Superior temporal gyrus (tissue), 1 donor: Measurements from ENCODE around the gene MYBPC3.
"Not testable (repeated sequence)": the region's sequence is repeated elsewhere in the genome, so short reads cannot be mapped to it uniquely, and the experiment has no call there.

Source experiments
- DNase-seq: peaks from one replicate; pipeline ENCODE4 v3.0.0-alpha.2; 2016; ENCODE audit errors: extremely low spot score

MYBPC3 gene

DNA sequence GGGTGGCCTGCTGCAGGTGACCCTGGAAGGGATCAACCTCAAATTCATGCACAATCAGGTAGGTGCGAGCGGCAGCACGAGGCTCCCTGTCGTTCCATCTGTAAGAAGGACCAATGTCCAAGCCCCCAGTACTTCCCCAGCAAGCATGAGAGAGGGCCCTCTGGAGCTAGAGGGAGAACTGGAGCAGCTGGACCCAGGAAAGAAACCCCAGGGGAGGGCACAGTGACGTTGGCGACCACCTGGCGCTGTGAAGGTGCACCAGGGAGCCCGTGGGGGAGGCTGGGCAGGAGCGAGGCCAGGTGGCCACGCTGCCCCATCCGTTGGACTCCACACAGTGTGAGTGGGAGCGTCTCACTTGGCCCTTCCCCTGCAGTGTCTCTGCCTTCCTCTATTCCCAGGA is 28.0 kb downstream of the MYBPC3 start:
- DNase-seq: no peak

DNA sequence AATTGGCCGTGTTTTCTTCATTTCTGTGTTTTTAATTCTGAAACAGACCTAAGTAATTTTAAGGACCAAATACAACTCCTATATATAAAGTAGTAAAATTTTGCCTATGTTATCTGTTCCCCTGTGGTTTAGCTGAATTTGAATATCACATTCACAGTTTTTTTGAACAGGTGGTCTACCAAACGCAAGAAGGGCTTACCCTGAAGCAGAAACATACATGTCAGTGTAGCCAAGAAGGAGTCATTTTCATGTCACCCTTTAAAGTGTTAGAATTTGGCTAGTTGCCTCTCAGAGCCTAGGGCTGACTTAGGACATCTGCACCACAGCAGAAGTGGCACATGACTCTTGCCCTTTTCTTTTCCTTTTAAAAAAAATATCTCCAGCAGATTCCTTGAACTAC is 34.3 kb downstream of the MYBPC3 start:
- DNase-seq: no peak

DNA sequence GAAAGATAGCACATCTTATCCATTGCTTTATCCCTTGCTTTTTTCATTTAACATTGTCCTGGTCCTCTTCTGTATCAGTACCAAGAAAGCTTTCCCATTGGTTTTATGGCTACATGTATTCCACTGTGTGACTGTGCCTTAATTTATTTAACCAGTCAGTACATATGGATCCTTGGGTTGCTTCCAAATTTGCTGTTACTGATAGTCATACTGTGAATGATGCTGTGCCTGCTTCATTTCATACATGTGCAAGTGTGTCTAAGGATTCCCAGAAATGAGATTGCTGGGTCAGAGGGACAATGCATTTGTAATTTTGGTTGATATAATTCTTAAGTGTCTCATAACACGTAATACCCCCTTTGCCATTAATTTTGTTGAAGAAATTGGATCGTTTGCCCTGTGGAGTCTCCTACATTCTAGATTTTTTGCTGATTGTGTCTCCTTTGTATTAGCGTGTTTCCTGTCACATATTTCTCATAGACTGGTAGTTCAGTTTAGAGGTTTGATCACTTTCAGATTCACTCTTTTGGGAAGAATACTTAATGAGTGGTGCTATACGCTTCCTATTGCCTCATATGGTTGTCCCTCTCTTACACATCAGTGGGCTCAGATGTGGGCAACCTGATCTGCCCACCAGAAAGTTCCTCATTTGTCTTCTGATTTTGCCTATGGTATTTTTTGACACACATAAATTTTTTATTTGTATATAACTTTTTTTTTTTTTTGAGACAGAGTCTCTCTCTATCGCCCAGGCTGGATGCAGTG is 35.3 kb downstream of the MYBPC3 start:
- DNase-seq: no peak

DNA sequence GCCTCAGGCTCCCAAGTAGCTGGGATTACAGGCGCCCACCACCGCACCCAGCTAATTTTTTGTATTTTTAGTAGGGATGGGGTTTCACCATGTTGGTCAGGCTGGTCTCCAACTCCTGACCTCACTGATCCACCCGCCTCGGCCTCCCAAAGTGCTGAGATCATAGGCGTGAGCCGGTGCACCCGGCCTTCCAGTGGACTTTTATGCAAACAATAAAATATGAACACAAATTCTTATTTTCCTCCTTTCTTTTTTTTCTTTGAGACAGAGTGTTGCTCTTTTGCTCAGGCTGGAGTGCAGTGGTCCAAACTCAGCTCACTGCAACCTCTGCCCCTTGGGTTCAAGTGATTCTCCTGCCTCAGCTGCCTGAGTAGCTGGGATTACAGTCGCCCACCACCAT is 36.0 kb downstream of the MYBPC3 start:
- not testable (repeated sequence) for DNase-seq

DNA sequence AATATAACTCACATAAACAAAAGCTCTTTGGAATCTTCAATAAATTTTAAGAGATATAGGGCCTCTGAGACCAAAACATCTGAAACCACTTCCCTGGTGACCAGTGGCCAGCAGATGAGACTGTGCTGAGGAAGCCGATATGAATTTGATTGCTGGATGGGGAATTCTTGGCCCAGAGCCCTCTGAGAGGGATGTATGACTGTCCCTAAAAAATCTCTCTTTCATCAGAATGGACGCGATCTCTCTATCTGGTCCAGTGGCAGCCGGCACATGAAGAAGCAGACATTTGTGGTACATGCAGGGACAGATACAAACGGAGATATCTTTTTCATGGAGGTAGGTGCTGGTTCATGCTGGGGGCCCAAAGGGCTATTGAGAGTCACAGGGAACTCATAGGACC is 37.5 kb downstream of the MYBPC3 start:
- no peak for DNase-seq

DNA sequence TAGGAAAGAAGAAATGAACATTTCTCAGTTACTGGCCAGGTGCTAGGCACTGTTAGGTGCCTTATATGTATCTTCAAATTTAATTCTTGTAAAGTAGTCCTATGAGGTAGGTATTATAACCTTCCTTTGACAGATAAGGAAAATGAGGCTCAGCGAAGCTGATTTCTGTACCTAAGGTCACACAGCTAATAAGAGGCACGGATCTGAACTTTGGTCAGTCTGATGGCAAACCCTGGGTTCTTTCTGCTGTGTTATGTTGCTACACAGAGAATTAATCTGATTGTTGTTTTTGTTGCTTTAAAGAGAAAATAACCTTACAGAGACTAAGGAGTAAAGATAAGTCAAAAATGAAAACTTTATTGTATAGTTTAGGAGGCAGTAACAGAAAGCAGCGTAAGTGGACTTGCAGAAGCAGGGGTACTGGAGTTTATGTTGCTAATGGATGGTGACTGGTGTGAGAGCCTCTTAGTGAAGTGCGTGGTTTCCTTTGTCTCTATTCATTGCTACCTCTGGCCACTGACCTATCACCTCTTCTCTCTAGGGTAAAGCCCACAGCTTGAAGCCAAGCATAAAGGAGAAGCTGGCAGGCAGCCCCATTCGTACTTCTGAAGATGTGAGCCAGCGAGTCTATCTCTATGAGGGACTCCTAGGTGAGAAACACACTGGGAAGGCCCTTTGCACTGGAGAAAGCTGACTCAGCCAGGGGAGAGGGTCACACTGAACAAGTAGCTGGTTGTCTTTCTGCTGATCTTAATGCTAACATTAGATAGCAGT is 44.3 kb downstream of the MYBPC3 start:
- DNase-seq: no peak

DNA sequence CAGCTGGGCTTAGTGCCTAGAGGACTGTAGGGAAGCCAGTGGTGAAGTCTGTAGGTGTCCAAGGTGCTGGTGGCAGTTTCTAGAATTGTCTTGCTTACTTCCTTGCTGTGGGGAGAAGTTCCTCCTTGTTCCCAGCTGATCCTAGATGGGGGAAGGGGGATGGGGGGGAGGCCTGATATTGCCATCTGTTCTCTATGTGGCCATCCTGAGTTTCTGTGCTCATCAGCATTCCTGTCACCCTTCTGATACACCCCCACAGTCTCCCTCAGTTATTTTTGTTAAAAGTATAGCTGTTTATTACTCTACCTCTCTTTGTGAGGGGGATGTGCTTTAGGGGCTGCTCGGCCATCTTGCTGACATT is 46.0 kb downstream of the MYBPC3 start:
- peak; percentile 38 for DNase-seq

DNA sequence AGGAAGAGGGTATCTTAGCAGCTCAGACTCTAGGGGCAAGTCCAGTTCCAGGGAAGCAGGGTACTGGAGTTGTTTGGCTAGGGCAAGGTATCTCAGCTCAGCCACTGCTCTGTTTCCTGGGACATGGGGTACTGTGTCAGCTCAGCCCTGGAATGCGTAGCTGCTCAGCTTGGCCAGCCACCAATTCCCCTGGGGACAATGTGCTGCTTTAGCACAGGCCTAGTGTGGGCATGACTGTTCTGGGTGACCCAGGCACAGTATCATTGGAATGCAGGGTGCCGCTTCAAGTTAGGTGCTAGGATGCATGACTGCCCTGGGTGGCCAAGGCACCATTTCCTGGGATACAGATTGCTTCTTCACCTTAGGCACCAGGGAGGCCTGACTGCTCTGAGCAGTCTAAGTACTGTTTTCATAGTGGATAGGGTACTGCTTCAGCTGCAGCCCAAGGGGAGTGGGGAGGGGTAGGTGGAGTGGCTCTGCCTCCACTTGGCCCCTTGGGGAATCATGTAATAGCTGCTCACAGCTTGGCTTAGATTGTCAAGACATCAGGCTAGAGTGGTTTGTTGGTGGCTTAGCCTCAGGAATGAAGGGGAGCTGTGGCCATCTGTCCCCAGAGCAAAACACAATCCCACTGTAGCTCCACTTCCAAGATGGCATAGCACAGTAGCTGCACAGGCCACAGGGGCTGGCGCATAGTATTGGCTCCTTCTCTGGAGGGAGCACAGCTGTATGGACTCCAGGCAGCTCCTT is 46.6 kb downstream of the MYBPC3 start:
- DNase-seq: peak; percentile 80

DNA sequence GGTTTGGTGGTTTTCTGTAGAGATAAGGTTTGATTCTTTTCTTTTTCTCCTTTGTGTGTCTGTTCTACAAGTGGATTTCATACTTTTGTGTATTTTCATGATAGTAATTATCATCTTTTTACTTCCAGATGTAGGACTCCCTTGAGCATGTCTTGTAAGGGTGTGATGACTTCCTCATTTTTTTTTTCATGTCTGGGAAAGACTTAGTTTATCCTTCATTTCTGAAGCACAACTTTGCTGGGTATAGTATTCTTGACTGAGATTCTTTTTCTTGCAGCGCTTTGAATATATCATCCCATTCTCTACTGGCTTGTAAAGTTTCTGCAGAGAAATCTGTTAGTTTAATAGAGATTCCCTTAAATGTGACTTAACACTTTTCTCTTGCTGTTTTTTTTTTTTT is 49.6 kb downstream of the MYBPC3 start:
- DNase-seq: no peak

DNA sequence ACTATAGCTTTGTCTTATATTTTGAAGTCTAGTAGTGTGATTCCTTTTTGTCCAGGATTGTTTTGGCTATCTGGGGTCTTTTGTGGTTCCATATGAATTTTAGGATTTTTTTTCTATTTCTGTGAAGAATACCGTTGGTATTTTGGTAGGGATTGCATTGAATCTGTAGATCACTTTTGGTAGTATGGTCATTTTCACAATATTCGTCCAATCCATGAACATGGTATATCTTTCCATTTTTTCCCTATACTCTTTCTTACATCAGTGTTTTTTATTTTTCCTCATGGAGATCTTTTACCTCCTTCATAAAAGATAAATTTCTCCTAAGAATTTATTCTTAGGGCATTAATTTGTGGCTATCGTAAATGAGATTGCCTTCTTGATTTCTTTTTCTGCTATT is 53.4 kb downstream of the MYBPC3 start:
- DNase-seq: no peak

DNA sequence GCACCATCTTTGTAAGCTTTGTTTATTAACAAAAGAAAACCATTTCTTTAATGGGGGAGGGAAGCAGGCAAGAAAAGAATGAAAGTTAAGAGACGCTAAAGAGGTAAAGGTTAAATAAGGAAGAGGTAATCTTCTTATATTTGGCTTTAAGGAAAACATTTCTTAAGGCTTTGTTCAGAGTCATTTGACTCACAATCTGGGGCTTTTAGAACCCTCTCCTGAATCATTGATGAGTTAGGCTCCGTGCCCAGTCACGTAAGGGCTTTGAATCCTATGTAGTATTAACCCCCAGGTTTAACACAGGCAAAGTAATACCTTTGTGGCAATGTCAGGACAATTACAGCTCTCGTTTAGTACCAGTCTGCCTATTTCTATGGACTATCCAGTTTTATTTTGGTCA is 56.5 kb downstream of the MYBPC3 start:
- DNase-seq: no peak

DNA sequence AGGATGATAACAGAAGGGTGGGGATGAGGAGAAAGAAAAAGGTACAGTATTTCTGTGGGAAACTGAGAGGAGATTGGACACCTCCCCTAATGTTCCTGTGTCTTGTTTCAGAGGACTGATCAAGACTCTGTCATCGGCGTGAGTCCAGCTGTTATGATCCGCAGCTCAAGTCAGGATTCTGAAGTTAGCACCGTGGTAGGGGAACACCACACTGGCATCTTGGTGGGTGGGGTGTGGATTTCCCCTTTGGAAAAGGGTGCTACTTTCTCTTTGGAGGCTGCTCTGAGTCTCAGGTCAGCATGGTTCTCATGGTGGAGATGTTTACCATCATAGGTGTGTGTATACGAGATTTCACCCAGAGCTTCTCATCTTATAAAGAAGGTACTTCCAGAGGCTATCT is 57.1 kb downstream of the MYBPC3 start:
- no peak for DNase-seq

DNA sequence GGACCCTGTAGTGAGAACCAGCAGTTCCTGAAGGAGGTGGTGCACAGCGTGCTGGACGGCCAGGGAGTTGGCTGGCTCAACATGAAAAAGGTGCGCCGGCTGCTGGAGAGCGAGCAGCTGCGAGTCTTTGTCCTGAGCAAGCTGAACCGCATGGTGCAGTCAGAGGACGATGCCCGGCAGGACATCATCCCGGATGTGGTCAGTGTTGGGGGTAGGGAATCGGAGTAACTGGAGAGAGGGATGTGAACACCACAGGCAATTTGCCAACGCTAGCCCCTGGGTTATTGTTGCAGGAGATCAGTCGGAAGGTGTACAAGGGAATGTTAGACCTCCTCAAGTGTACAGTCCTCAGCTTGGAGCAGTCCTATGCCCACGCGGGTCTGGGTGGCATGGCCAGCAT is 62.6 kb downstream of the MYBPC3 start:
- no peak for DNase-seq

DNA sequence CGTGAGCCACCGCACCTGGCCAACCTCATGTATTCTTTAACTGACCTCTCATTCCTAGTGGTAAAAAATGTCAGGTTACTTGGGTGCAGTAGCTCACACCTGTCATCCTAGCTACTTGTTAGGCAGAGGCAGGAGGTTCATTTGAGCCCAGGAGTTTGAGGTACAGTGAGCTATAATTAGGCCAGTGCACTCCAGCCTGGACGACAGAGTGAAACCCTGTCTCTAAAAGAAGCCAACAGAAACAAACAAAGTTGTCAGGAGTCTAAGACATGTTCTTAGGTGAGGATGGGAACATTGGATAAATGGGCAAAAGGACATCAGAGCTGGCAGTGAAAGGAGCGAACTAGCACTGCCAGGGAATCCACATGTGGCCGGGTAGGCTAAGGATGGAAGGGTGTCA is 64.4 kb downstream of the MYBPC3 start:
- no peak for DNase-seq

DNA sequence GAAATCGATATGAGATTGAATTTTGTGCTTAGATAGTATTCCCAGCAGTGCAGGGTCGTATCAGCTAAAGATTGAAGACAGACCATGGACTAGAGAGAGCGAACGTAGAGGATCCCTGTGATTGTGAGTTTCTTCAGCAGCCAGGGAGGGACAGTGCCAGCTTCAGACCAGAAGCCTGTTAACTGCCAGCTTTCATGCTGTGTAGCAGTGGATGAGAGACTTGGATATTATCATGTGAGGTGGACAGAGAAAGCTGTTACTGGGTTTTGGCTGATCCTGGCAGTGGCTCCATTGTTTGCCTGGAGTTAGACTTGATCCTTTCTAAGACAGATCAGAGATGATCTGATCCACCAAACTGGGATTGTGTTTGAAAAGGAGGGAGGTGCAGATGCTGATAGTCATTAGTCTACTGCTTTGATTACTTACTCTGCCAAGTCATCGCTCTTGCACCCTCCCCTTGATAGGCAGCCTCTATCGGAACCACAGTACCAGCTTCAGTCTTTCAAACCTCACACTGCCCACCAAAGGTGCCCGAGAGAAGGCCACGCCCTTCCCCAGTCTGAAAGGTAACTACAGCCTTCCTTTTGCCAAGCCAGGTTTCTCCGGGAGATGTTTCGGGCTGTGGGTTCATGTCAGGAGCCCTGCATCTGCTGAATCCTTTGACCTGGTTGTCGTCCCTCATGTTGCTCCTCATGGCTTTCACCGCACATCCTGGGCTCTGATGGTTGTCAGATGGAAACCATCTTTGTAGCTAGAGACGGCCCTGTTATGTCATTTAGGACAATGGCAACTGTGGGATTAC is 66.3 kb downstream of the MYBPC3 start:
- DNase-seq: no peak

DNA sequence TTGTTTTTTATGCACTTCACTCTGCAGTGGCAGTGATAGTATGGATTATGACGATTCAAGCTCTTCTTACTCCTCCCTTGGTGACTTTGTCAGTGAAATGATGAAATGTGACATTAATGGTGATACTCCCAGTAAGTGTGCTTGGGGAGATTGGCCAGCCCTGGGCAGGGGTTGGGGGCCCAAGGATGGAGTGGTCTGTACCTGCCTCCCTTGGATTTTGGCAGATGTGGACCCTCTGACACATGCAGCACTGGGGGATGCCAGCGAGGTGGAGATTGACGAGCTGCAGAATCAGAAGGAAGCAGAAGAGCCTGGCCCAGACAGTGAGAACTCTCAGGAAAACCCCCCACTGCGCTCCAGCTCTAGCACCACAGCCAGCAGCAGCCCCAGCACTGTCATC is 68.4 kb downstream of the MYBPC3 start:
- no peak for DNase-seq

DNA sequence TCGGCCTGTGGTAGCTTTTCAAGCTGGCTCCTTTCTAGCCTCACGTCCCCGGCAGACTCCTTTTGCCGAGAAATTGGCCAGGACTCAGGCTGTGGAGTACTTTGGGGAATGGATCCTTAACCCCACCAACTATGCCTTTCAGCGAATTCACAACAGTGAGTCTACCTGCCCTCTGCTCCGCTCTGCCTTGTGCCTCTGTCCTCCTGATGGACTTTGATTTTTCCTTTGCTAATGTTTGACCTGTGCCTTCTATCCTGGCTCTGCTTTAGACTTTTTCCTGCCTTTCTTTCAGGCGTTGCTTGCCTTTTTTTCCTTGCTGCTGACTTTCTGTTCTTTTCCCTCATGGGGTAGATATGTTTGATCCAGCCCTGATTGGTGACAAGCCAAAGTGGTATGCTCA is 70.0 kb downstream of the MYBPC3 start:
- no peak for DNase-seq
